ENCODE results near the gene OSBPL1A.

DNA sequence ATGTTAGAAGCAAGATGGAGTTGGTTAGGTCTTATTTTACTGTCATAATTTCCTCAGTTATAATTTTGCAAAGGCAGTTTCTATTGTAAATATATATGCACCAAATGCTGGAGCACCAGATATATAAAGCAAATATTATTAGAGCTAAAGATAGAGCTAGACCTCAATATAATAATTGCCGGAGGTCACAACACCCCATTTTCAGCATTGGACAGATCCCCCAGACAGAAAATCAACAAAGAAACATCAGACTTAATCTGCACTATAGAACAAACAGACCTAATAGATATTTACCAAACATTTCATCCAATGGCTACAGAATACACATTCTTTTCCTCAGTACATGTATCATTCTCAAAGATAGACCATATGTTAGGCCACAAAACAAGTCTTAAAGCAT is 143.6 kb downstream of the OSBPL1A start:
- TF ChIP-seq CTCF (IDR thresholded peaks at IDR 0.05; ENCODE audit: poor library complexity): no peak
- TF ChIP-seq EZH2 (IDR thresholded peaks at IDR 0.05; ENCODE audit: borderline replicate concordance): no peak
